EL (cell line): Measurements from ENCODE around the gene PREP.
A peak's percentile ranks its signal among the peaks of the same experiment; 100 is the strongest.
"Not testable (repeated sequence)": the region's sequence is repeated elsewhere in the genome, so short reads cannot be mapped to it uniquely, and the experiment has no call there.

ENCODE experiments used
- DNase-seq: peaks from one replicate; pipeline ENCODE4 v3.0.0-alpha.2; 2016

PREP gene

GRCh38 chr6:105402939-105403935, at the start of gene PREP:
TSS of gene PREP (minus strand) at chr6:105403082. CDS start at chr6:105402891, 191 bp downstream.
- peak; percentile 90 for DNase-seq

GRCh38 chr6:105452376-105452775, 49.5 kb upstream of the PREP start:
- DNase-seq: no peak

DNA sequence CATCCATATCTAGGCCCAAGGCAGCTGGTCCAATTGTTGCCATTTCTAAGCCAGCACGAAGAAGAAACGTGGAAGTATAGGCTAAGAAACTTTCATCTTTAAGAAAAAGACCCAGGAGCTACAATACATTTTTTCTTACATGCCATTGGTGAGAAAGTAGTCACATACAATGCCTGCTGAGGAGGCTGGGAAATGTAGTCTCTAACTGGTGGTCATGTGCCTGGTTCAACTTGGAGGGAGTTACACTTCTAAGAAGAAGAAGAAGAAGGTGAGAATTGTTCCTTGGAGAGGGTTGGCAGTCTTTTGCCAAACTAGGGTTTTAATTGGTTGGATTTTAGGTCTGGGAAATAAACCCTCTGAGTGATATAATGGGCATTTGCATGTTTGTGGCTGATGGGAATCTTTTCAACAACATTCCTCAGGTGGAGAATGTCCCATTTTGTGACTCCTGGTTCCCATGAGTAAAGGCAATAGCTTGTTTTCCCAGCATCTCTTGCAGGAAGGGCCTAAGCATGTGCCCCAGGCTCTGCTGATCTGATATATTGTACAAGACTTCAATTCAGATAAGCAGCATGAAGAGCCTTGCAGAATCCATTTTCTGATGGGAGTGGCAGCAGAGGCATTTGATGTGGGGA, 47.0 kb upstream of the PREP start:
- peak; percentile 18 for DNase-seq

DNA sequence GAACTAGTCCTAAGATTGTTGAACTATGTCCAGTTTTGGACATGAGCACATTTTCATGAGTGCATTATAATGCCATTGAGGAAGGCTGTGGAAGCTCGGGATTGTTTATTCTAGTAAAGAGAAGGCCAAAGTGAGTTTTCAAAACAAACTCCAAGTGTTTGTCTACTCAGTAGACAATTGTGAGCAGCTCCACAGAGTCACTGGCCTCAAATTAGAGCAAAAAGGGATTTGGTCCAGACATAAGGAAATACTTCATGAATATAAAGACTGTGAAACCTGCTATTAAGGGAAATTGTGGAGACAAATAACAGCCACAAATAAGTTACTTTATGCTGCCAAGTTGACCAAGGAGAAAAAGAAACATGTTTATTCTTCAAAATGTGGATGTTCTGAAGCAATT, 42.6 kb upstream of the PREP start:
- no peak for DNase-seq

GRCh38 chr6:105443941-105444340, 41.1 kb upstream of the PREP start:
- no peak for DNase-seq

GRCh38 chr6:105442369-105442768, 39.5 kb upstream of the PREP start:
- no peak for DNase-seq

GRCh38 chr6:105437236-105437635, 34.4 kb upstream of the PREP start:
- DNase-seq: no peak

GRCh38 chr6:105433723-105434122, 30.8 kb upstream of the PREP start:
- DNase-seq: peak; percentile 13

- DNase-seq: peak; percentile 95
Observed at GRCh38 chr6:105432797-105433196, 29.9 kb upstream of the PREP start.

- peak; percentile 64 for DNase-seq
Observed at GRCh38 chr6:105431226-105431625, 28.3 kb upstream of the PREP start.

GRCh38 chr6:105430685-105431084, 27.8 kb upstream of the PREP start:
- no peak for DNase-seq

DNA sequence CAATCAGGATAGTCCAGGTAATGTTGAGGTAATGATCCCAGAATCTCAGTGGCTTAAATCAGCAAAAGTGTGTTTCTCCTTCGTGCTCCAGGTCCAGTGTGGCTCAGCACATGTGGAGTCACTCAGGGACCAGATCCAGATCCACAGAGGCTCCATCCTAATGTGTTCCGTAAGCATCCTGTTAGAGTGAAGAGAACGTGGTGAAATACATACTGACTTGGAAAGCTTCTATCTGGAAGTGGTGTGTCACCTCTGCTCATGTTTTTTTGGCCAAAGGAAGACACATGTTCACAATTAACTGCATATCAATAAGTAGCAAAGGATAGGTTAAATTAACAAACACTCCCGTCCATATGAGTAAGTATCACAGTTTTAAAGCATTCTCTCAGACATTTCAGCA, 26.8 kb upstream of the PREP start:
- DNase-seq: peak; percentile 19

- peak; percentile 73 for DNase-seq
Observed at GRCh38 chr6:105428342-105428957, 25.6 kb upstream of the PREP start.

GRCh38 chr6:105424175-105424783, 21.4 kb upstream of the PREP start:
- DNase-seq: peak; percentile 68

GRCh38 chr6:105416971-105417370, 14.1 kb upstream of the PREP start:
- DNase-seq: not testable (repeated sequence)

GRCh38 chr6:105409734-105410133, 6.9 kb upstream of the PREP start:
- no peak for DNase-seq

- DNase-seq: peak; percentile 50
Observed at GRCh38 chr6:105402090-105402938, 568 bp downstream of the PREP start.

DNA sequence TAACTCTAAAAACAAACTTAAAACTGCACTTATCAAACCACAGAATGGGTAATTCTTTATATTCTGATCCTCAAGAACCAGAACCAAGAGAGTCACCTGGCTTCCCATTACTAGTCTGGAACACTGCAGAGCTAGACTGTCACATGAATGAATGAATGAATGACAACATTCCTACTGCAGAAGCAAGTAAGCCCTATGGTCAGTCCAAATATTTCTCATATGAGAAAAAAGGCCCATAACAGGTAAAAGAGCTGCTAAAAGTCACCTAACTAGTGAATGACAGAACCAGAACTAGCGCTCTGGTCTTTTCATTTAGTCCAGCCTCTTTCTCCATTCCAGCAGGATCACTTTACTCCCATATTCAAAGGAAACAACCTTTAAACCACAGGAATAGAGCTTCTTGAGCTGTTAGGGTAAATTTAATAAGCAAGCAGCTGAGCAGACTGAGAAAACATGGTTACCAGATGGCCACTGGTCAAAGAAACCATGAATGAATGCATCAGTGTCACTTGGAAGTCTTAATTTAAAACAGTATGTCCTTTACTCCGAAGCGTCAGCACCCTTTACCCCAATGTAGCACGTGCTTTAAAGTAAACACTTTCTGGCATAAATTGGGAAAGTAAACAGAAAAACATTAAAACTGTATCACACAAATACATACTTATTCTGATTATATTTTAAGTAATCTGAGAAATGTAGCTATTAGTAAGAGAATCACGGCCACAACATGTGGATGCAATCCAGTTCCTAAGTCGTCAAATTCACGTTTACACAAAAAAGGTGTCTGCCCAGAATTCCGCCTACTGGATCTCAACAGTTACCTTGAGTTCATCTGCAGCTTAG, 1.4 kb downstream of the PREP start:
- DNase-seq: peak; percentile 18

DNA sequence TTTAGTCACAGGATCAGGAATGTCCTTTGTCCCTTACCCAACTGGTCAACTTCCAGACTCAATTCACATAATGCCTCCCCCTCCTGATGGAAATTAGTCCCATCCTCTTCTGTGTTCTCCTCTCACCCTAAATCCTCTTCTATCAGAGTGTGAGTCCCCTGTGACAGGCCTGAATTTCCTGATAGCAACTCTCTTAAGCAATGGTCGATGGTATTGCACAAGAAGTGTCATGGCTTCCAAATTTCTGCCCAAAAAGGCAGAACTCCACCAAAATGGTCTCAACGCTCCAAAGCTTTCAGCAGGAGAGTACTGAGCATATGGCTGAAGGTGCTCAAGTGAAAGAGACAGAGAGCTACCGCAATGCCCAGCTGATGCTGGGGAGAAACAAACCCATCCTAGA, 2.4 kb downstream of the PREP start:
- no peak for DNase-seq

GRCh38 chr6:105398859-105399258, 4.0 kb downstream of the PREP start:
- no peak for DNase-seq

GRCh38 chr6:105397987-105398386, 4.9 kb downstream of the PREP start:
- DNase-seq: no peak
